Hematopoietic multipotent progenitor cell treated with erythropoietin and hydrocortisone succinate and interleukin-3 and kit ligand, for 8 days (in vitro differentiated cells): ENCODE results near the gene USP48.

Experiments used
- DNase-seq: peaks from one replicate; pipeline ENCODE4 v3.0.0-alpha.2; 2015

Gene USP48

GRCh38 chr1:21649315-21649714 lies 133.6 kb downstream of the USP48 start:
- no peak for DNase-seq

DNA sequence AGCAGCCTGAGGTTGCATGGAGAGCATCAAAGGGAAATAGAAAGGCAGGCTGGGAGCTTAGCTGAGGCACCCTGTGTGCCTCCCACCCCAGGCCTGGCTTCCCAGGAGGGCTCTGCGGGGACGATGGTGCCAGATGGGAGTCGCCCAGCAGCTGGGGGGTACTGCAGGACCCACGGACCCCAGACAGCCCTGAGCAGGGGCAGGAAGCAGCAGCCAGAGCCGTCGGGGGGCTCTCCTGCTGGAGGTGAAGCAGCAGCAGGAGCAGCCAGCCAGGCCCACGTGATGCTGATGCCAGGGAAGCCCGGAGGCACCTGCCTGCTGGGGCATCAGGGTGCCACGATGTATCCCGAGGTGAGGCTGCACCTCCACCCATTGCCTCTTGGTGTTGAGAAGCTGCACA lies 134.2 kb downstream of the USP48 start:
- no peak for DNase-seq

GRCh38 chr1:21648352-21648730 lies 134.6 kb downstream of the USP48 start:
- DNase-seq = peak; percentile 88

GRCh38 chr1:21647431-21648351 lies 135.3 kb downstream of the USP48 start:
- DNase-seq = peak; percentile 90

GRCh38 chr1:21645550-21645949 lies 137.4 kb downstream of the USP48 start:
- no peak for DNase-seq

- no peak for DNase-seq
These were observed 138.0 kb downstream of the USP48 start for GRCh38 chr1:21644906-21645305.

DNA sequence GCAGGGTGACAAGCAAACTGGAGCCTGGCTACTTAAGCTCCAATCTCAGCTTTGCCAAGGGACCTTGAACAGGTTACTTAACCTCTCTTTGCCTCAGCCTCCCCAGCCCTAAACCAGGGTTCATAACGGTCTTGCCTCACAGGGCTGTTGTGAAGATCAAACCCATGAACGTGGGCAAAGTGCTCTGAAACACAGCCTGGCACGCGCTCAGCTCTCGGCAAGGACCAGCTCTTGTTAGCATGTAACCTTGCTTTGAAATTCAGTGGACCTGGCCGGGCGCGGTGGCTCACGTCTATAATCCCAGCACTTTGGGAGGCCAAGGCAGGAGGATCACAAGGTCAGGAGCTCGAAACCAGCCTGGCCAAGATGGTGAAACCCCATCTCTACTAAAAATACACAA lies 138.6 kb downstream of the USP48 start:
- no peak for DNase-seq

DNA sequence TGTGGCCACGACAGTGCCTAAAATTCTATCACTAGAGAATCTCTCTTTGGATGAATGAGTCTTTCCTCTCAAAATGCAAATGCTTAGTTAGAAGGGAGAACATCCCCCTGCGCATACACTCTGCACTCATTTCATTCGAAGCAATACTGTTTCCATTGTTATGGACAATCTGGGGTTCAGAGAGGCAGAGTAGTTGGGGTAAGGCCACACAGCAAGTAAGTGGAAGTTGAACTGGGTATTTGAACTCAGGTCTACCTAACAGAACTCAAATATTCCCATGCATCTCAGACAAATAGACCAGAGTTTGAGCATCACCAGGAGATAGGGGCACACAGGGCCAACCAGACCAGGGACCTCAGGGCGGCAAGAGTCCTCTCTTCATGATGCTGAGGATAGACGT lies 139.3 kb downstream of the USP48 start:
- no peak for DNase-seq

DNA sequence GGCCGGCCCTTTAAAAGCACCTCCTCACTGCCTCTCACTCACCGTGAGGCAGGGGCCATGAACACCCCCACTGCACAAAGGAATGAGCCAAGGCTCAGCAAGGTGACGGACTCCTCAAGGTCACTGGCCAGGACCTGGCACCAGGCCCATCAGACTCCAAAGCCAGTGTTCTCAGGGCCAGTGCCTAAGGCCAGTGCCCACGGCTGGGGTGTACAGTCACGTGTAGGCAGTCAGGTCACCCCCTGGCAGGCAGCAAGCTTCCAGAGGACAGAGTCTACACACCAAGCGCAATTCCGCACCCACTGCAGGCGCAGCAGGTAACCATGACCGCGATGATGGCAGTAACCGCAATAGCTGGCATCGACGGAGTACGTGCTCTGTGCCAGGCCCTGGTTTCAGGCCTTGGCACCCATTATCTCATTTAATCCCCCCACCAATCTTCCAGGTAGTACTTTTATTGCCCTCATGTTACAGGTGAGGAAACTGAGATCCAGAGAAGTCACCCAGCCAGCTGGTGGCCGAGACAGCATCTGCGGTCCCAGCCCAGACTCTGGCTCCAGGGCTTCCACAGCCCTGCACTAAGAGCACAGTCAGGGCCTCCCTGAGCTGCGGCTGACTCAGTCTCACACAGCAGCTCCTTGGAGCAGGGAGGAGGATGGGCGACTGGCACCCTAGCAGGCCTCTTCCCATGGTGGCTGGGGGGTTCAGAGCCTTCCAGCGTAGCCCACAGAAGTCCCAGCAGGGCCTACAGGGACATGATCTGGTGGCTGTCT lies 140.8 kb downstream of the USP48 start:
- DNase-seq = no peak

DNA sequence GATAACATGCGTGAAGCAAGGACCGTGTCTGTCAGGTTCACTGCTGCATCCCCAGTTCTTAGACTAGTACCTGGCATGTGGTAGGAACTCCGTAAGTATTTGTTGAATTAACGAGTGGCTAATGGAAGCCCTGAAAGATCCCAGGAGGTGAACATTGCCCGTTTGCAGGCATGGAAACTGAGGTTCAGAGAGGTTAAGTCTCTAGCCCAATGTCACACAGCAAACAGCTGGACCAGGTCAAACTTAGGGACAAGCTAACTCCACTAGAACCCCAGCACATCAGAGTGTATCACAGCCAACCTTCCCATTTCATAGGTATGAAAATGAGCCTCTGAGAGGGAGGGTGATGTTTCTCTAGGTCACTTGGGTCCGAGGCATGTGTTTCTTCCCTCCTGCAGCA lies 141.4 kb downstream of the USP48 start:
- DNase-seq = no peak

DNA sequence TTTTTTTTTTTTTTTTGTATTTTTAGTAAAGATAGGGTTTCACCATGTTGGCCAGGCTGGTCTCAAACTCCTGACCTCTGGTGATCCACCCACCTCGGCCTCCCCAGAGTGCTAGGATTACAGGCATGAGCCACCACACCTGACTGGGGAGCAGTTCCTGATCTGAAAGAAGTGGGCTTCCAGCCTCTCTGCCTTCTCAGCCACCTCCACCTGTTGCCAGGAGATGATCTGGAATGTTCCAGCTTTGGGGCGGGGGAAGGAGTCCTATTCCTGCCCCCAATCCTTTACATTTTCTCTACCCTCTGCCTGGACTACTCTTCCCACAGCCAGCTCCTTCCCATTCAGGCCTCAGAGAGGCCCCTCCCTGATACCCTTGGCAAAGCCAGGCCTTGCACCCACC lies 141.9 kb downstream of the USP48 start:
- no peak for DNase-seq

DNA sequence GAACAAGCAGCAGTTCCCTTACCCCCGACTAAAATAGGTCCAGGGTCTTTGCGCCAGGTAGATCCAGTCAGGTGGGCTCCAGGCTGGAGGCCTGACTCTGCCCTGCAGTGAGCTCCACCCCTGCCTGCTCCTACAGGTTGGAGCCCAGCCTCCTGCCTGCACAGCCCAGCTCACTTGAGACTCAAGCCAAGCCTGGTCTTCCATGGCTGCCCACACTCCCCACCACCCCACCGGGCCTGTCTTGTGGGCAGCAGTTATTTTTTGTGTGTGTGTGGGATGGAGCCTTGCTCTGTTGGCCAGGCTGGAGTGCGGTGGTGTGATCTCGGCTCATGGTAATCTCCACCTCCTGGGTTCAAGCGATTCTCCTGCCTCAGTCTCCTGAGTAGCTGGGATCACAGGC lies 142.3 kb downstream of the USP48 start:
- DNase-seq = no peak

DNA sequence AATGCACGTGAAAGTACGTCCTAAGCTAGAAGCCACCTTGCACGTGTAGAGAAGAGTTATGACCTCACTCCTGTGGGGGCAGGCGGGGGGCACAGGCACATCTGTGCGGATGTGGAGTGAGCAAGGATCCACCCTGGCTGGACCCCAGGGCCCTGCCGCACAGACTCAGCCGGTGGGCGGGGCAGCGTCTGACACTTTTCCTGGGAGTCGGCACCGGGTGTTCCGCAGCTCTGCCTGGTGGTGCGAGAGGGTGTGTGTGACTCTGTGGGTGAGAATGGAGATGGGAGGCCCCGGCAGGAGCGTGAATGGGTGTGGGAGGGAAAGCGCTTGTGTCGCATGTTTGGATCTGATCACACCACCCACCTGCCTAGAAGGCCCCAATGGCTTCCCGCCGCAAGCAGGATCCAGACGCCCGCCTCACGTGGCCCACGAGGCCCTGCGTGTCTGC lies 143.3 kb downstream of the USP48 start:
- DNase-seq = no peak

DNA sequence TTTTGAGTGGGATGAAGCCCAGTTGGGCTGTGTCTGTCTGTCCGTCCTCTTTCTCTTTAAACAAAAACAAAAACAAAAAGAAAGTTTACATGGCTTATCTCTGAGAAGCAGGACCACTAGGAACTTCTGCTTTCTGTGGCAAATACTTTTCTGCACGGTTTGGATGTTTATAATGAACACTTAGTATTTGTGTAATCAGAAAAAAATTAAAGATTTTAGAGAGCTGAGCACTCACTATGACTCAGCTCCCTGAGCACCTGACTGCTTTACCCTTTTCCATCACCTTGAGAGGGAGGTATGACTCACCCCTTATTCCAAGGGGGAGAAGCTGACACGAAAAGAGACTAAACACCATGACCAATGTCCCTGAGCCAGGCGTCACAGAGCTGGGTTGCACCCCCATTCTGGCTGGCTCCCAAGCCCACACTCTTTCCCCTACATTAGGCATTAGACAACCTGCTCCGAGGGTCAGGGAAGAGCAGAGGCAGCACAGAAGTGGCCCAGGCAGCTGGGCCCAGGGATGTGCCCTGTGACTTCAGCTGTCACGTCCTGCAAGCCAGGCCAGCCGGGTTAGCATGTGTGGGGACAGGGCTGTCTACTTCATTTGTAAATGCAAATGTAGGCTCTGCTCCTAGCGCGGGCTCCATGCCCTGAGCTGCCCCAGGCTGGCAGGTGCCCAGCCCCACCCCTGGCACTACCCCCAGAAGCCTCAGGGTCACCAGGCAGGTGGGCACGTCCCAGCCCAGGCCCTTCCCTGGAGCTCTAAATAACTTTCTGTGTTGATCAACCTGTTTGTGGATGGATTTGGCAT lies 144.2 kb downstream of the USP48 start:
- peak; percentile 74 for DNase-seq

DNA sequence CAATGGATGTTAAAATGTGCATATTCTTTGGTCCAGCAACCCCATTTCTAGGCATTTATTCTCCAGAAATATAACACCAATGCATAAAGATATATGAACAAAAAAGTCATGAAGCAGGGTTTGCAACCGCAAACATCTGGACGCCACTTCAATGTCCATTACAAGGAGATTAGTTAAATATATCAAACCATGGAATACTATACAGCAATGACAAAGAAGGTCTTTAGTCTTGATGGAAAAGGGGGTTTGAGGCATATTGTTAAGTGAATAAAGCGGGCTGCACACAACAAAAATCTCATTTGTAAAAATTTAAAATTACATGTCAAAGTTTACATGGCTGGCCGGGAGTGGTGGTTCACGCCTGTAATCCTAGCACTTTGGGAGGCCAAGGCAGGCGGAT lies 145.4 kb downstream of the USP48 start:
- DNase-seq = no peak

DNA sequence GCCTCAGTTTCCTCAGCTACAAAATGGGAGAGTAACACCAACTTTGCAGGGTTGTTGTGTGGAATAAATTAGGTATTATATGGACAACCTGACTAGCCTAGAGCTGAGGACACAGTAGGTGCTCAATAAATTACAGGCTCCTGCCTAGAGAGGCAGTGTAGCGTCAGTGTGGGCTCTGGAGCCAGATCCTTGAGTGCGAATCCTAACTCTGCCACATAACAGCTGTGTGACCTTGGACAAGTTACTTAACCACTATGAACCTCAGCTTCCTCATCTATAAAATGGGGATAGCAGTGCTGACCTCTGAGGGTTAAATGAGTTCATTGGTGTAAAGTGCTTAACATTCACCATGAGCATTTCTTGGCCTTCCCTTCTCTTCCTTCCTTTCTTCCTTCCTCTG lies 146.9 kb downstream of the USP48 start:
- no peak for DNase-seq

DNA sequence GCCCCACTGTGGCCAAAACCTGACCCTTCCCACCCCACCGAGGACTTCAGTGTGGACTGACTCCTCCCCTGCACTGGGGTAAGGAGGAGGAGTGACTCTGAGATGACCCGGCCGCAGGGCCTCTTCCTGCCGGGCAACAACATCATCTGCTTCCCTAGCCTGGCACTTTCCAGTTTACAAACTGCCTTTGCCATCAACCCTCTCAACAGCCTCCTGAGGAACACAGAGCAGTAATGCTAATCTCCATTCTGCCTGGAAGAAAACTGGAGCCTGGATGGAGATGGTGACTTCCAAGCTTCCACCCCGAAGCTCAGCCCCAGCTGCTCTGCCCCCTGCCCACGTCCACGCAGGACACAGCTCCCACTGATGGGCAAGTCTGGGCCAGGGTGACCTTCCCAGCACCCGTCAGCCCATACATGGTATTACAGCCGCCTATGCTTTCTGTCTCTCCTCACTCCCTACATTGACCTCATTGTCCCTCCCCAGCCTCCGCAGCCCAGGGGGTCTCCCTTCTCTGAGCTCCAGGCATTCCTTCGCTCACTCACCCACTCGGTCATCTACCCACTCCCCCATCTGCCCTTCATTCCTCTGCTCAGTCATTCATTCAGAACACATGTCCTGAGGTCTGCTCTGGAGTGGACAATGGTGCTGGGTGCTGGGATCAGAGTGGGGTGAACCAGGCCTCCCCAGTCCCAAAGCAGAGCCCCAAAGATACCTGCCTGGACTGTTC lies 148.0 kb downstream of the USP48 start:
- DNase-seq = no peak

DNA sequence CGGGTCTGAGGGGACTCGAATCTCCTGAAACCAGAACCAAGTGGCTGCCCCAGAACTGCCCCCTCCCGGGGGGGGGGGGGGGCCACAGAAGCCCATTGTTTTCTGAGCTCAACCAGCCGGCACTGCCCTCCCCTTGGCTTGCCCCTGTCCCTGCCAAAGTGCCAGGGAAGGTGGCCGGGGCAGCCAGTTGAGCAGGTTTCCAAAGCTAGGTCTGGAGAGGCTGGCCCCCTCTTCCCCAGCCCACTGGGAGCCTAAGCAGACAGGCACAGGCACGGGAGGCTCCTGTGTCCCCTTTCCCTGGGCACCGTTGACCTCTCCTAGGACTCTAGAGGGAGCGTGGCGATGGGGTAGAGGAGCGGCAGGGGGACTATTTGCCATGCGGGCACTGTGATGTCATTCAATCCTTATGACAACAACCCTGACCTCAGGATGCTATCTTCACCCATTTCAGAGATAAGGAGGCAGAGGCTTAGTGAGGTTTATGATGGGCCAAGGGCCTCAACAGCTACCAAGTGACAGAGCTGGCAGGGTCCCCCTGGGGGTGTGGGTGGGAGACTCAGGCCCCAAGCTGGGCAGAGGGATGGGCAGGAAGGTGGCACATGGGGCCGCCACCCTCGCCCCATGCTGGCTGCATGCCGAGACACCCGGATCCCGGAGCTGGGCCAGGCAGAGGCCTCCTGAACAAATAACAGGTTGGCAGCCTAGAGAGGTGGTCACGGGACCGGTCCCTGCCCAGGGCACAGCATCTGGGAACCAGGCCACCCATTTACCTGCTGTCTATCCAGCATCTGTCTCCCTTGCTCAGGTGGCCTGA lies 148.8 kb downstream of the USP48 start:
- DNase-seq = no peak

GRCh38 chr1:21633141-21633755 lies 149.7 kb downstream of the USP48 start:
- no peak for DNase-seq

DNA sequence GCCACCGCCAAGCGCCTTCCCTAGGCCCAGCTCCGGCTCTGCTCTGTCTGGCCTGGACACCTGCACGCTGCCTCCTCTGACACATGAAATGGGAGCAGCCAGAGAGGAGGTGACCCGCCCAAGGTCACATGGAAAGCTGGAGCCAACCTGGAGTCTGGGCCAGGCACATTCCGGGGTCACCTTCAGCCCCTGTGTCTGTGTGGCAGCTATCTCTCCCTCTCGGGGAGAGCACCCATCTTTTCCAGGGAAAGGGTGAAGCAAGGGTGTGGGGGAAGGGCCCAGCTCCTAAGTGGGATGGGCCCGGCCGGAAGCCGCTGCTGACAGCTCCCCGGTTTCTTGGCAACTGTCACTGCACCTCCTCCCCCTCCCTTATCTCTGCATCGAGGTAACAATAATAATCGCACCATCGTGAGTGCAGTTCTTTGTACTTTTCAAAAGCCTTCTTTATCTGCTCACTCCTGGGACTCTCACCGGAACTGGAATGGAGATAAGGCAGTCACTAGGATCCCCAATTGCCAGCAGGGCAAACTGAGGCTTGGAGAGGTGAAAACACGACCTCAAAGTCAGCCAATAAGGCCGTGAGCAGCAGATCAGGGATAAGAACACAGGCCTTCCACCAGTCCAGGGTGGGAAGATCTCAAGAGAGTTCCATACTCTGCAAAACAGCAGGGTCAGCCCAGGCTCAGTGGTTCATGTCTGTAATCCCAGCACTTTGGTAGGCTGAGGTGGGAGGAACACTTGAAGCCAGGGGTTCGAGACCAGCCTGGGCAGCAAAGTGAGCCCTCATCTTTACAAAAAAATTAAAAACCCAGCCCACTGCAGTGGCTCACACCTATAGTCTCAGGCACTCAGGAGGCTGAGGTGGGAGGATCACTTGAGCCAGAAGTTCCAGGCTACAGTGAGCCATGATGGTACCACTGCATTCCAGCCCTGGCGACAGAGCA lies 150.7 kb downstream of the USP48 start:
- peak; percentile 90 for DNase-seq
